BJ (cell line): ENCODE results near the gene C8B. TPM values are rescaled to one million over a fixed set of nuclear protein-coding genes. Genes with fewer than 3 reads are reported as not detected.

Experiments
- CTCF ChIA-PET: fragments of 350-600 bp; formaldehyde crosslinking; extraction: SDS; loops from one replicate; lab custom pipeline; 2021; ENCODE audit warnings: antibody characterized with exemption, inconsistent platforms; lab: Yijun Ruan, JAX
- POLR2A ChIA-PET: fragments of 300-600 bp; sonication (Branson Sonifier 250); formaldehyde crosslinking; extraction: SDS; loops from one replicate; lab custom pipeline; 2021; ENCODE audit warnings: antibody characterized with exemption; lab: Charles Lee
- DNase-seq: peaks from one replicate; pipeline ENCODE4 v3.0.0-alpha.2; 2011; ENCODE audit warnings: low read depth
- H3K27me3 ChIP-seq: 2 replicates; pipeline ENCODE4 v1.6.0; 2011; ENCODE audit warnings: low read length; ENCODE audit not compliant: control insufficient read depth, insufficient read depth
- H3K36me3 ChIP-seq: 2 replicates; pipeline ENCODE4 v1.5.1; 2011; ENCODE audit warnings: low read length; ENCODE audit not compliant: control insufficient read depth, insufficient read depth
- H3K4me3 ChIP-seq: 2 replicates; pipeline ENCODE4 v1.5.1; 2011; ENCODE audit warnings: low read depth, mild to moderate bottlenecking, control low read depth, low read length
- CTCF ChIP-seq: IDR thresholded peaks from 2 replicates; pipeline ENCODE4 v1.5.1; 2011; ENCODE audit warnings: low read depth, mild to moderate bottlenecking, control low read depth, inconsistent platforms, low read length, moderate library complexity; ENCODE audit not compliant: insufficient read depth
- polyA plus RNA-seq: library from polyadenylated mRNA; depleted of rRNA; stranded (reverse); fragments of >200 nt; gene quantifications from 2 replicates; pipeline ENCODE4 v1.2.3, GENCODE V29; 2011

The C8B gene
- polyA plus RNA-seq, 1 experiment = not detected

- POLR2A ChIA-PET = no interaction called here
- Histone ChIP-seq H3K27me3 (no peaks in the 10 kb centered on the region), H3K36me3 (no peaks in the 10 kb centered on the region), H3K4me3 (no peak overlapping the region)
- TF ChIP-seq CTCF = no peak
- DNase-seq = no peak
- CTCF ChIA-PET = no interaction called here
These were observed 37.8 kb downstream of the C8B start for GRCh38 chr1:56927986-56928385.

DNA sequence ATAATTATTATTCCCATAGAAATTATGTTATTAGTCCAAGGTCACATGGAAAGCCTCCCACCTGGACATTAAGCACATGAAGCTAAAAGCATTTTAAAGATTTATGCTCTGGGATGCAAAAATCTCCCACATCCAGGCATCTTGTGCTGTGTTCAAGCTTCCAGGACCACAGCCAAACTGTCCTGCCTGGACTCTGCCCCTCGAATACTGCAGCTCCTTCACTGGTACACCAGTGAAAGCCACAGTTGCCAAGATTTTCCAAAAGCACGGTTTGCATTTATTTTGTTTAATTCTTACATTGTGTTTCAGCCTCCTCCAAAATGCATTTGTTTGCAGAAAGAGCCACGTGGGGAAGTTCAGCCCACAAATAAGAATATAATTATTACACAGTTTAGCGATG lies 38.6 kb downstream of the C8B start:
- ChIA-PET POLR2A (no interaction called here), CTCF (no interaction called here)
- TF ChIP-seq CTCF = no peak
- Histone ChIP-seq H3K4me3 (no peak overlapping the region), H3K27me3 (no peaks in the 10 kb centered on the region), H3K36me3 (no peaks in the 10 kb centered on the region)
- no peak for DNase-seq

DNA sequence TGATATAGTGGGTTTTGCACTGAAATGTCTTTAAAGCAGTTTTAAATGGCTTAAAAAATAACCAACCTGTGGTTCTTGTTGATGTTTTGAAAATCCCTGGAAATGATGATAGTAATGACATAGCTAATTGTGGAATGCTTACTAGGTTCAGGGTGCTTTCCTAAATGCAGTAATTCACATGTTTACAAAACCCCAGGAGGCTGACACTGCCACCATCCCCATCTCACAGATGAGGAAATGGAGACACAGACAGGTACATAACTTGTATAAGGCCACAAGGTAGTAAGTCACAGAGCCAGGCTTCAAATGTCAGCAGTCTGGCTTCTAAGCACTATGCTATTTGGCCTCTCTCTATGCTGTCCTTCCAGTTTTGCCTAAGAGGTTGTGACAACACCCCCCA lies 40.6 kb downstream of the C8B start:
- ChIA-PET POLR2A (no interaction called here), CTCF (interaction anchor here (0.6 to 1.1 kb wide), 3 partner anchors 20 to 168 kb away, joined by 3 read pairs; no protein-coding TSS in a partner anchor)
- Histone ChIP-seq H3K4me3 (no peak overlapping the region), H3K36me3 (no peaks in the 10 kb centered on the region), H3K27me3 (no peaks in the 10 kb centered on the region)
- no peak for DNase-seq
- TF ChIP-seq CTCF = no peak

DNA sequence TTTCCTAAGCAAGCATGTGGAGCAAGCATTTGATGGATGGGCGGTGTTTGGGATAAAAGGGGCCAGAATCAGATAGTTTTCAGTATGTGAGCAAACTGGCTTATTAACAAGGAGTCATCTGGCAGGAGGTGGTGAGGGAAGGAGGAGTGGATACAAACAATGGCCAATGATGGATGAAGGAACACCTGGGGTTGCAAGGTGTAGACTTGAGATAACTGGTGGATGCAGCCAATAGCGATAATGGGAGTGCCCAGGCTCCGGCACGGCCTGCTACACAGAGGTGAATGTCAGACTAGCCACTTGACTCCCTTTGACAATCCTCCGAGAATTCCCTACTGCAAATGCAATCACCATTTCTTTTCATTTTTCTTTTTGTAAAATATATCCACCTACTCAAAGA lies 41.7 kb downstream of the C8B start:
- Histone ChIP-seq H3K4me3 (no peak overlapping the region), H3K36me3 (no peaks in the 10 kb centered on the region), H3K27me3 (no peaks in the 10 kb centered on the region)
- no peak for TF ChIP-seq CTCF
- ChIA-PET CTCF (interaction anchor here (0.9 to 1.1 kb wide), 2 partner anchors 21 to 25 kb away, joined by 3 read pairs; no protein-coding TSS in a partner anchor), POLR2A (no interaction called here)
- no peak for DNase-seq

DNA sequence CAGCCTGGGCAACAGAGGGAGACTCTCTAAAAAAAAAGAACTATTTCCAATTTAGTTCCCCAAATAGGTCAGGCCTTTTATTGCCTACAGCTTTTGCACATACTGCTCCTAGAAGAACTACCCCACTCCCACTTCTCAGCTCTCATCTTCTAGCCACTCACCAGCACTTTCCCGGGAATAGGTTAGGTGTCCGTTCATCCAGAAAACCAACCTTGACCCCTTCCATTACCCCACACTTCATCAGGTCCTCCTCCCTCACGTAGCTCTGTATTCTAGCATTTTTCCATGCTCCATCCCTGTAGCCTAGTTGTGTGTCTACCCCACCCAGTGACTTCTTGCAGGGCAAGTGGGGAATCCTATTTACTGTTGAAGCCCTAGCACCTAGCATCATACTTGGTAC lies 42.6 kb downstream of the C8B start:
- ChIA-PET POLR2A (no interaction called here), CTCF (interaction anchor here (0.9 kb wide), 1 partner anchor 26 kb away, joined by 3 read pairs; no protein-coding TSS in a partner anchor)

More for the DNA sequence above, 42.6 kb downstream of the C8B start:
- no peak for TF ChIP-seq CTCF
- DNase-seq = no peak
- H3K27me3 ChIP-seq = no peaks in the 10 kb centered on the region
- no peaks in the 10 kb centered on the region for H3K36me3 ChIP-seq
- H3K4me3 ChIP-seq = no peak overlapping the region
